CD4-positive, alpha-beta T cell (primary cell): Measurements from ENCODE around the gene PPARG. TPM values are rescaled to one million over a fixed set of nuclear protein-coding genes. Genes with fewer than 3 reads are reported as not detected.
A peak's percentile ranks its signal among the peaks of the same experiment; 100 is the strongest.

ENCODE experiments used
- ATAC-seq: fragments of 200-7000 bp; cut with Tn5 transposase; one replicate; pipeline ENCODE4 v1.10.0; 2022; ENCODE audit warnings: mild to moderate bottlenecking; ENCODE audit not compliant: poor library complexity
- CTCF ChIA-PET: fragments of 350-600 bp; sonication (Branson Sonifier 250); formaldehyde crosslinking; loops from one replicate; lab custom pipeline; 2021; ENCODE audit warnings: antibody characterized with exemption, inconsistent platforms; lab: Charles Lee
- POLR2A ChIA-PET: fragments of 350-600 bp; sonication (Branson Sonifier 250); formaldehyde crosslinking; loops from one replicate; lab custom pipeline; 2021; ENCODE audit warnings: antibody characterized with exemption, inconsistent platforms; lab: Charles Lee
- DNase-seq, 14 experiments: peaks; one replicate each; pipeline ENCODE4 v3.0.0-alpha.2; 2013 to 2020; ENCODE audit warnings: mixed read lengths in 2 of 14
- H3K27ac ChIP-seq, 2 donors: one replicate each; pipeline versions ENCODE4 v1.5.1 to v1.7.0; 2013; ENCODE audit warnings: low read length in 2 of 2, low read depth in 1 of 2, mild to moderate bottlenecking in 1 of 2
- H3K27me3 ChIP-seq, 2 experiments: 1 replicate in 1 of 2; 2 replicates in 1 of 2; pipeline versions ENCODE4 v1.6.1 to v1.7.0; 2013; ENCODE audit warnings: low read length in 2 of 2, control low read depth in 1 of 2, mild to moderate bottlenecking in 1 of 2, moderate library complexity in 1 of 2; ENCODE audit not compliant: insufficient read depth in 2 of 2, control insufficient read depth in 1 of 2
- H3K36me3 ChIP-seq: one replicate; pipeline ENCODE4 v1.6.1; 2013; ENCODE audit warnings: low read length, control low read depth; ENCODE audit not compliant: insufficient read depth
- H3K4me1 ChIP-seq: one replicate; pipeline ENCODE4 v1.6.1; 2013; ENCODE audit warnings: low read length, control low read depth; ENCODE audit not compliant: insufficient read depth
- H3K4me3 ChIP-seq: one replicate; pipeline ENCODE4 v1.5.1; 2013; ENCODE audit warnings: mild to moderate bottlenecking, low read length, moderate library complexity
- H3K9me3 ChIP-seq, 2 experiments: 1 replicate in 1 of 2; 2 replicates in 1 of 2; pipeline versions ENCODE4 v1.6.1 to v1.7.0; 2013; ENCODE audit warnings: low read length in 2 of 2, mild to moderate bottlenecking in 2 of 2, control low read depth in 1 of 2, moderate library complexity in 1 of 2; ENCODE audit not compliant: control insufficient read depth in 1 of 2, insufficient read depth in 1 of 2
- H3K27ac Mint-ChIP-seq: one replicate; pipeline ENCODE4 v1.8.0; 2020; ENCODE audit warnings: mixed read lengths
- H3K27me3 Mint-ChIP-seq: one replicate; pipeline ENCODE4 v1.8.0; 2021; ENCODE audit warnings: mixed read lengths
- H3K36me3 Mint-ChIP-seq: one replicate; pipeline ENCODE4 v1.8.0; 2021; ENCODE audit warnings: low read depth, mixed read lengths
- H3K4me1 Mint-ChIP-seq: one replicate; pipeline ENCODE4 v1.8.0; 2021; ENCODE audit warnings: low read depth, mixed read lengths
- H3K4me3 Mint-ChIP-seq: one replicate; pipeline ENCODE4 v1.8.0; 2020; ENCODE audit warnings: mild to moderate bottlenecking, mixed read lengths
- H3K9me3 Mint-ChIP-seq: one replicate; pipeline ENCODE4 v1.8.0; 2020; ENCODE audit warnings: mixed read lengths
- intact Hi-C, 2 experiments: fragments of 100-400 bp; cut with DNase I in 1 of 2; cut with micrococcal nuclease in 1 of 2; formaldehyde crosslinking; loops; one replicate each; pipeline versions ENCODE4 v1.15.1 to v1.9.0; 2023 to 2025; cut with DNase I, micrococcal nuclease
- total RNA-seq, 174 experiments: library from RNA in 2 of 174; stranded (reverse) in 2 of 174; gene quantifications; one replicate each; pipeline ENCODE4 v1.2.3 and lab custom pipeline; 2021 to 2026
- TF ChIP-seq, protein P1 (sequence below): fragments of 200-600 bp; IDR thresholded peaks from one replicate; pipeline ENCODE4 v1.8.0; 2022; ENCODE audit warnings: antibody characterized with exemption, mild to moderate bottlenecking

PPARG gene
- total RNA-seq, 2 experiments from 2014 or later: 0.27 to 0.75 TPM

DNA sequence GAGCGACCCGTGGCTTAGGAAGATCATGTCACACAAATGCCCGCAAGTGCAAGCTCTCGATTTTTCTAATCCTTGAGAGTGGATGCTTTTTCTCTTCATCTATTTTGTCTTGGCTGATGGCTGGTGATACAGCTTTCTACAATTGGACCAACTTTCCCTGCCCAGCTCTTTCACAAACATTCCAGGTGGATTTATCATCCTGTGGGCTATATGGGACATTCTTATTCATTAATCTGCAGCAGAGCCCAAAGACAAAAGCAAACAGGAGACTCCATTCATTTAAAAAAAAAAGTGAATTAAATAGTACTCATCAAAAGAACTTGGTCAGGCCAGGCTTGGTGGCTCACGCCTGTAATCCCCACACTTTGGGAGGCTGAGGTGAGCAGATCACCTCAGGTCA is 181.2 kb downstream of the PPARG start:
- Mint-ChIP-seq H3K4me3 (no peak overlapping the region), H3K27ac (no peak overlapping the region), H3K36me3 (no peaks in the 10 kb centered on the region), H3K4me1 (peaks cover 11% of the 10 kb centered on the region), H3K9me3 (no peaks in the 10 kb centered on the region), H3K27me3 (no peaks in the 10 kb centered on the region)
- no peak for ATAC-seq
- DNase-seq: no peak
- no peak overlapping the region for H3K4me3 ChIP-seq
- H3K4me1 ChIP-seq: peaks cover 12% of the 10 kb centered on the region
- TF ChIP-seq, protein P1, sequence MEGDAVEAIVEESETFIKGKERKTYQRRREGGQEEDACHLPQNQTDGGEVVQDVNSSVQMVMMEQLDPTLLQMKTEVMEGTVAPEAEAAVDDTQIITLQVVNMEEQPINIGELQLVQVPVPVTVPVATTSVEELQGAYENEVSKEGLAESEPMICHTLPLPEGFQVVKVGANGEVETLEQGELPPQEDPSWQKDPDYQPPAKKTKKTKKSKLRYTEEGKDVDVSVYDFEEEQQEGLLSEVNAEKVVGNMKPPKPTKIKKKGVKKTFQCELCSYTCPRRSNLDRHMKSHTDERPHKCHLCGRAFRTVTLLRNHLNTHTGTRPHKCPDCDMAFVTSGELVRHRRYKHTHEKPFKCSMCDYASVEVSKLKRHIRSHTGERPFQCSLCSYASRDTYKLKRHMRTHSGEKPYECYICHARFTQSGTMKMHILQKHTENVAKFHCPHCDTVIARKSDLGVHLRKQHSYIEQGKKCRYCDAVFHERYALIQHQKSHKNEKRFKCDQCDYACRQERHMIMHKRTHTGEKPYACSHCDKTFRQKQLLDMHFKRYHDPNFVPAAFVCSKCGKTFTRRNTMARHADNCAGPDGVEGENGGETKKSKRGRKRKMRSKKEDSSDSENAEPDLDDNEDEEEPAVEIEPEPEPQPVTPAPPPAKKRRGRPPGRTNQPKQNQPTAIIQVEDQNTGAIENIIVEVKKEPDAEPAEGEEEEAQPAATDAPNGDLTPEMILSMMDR: no peak
- ChIA-PET POLR2A (no interaction called here), CTCF (no interaction called here)
- no peaks in the 10 kb centered on the region for H3K36me3 ChIP-seq
- intact Hi-C loops: no loop called here
- H3K9me3 ChIP-seq: no peaks in the 10 kb centered on the region
- no peak overlapping the region for H3K27ac ChIP-seq
- no peaks in the 10 kb centered on the region for H3K27me3 ChIP-seq

DNA sequence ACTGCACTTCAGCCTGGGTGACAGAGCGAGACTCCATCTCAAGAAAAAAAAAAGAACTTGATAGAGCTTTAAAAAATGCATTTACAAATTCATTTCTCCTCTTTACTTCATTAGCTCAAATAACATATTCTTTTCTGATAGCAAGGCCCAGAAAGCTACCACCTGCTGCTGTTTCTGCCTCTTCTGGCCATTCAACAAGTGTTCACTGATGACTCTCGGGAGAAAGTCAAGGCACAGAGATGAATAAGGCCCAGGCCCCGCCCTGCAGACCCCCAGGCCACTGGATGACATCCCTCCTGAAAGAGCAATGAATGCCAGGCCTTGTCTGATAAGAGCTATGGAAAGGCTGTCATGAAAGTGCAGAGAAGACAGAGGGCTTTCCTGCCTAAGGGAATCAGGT is 181.8 kb downstream of the PPARG start:
- intact Hi-C loops: no loop called here
- POLR2A ChIA-PET: interaction anchor here (1.0 kb wide), 1 partner anchor 9 kb away, joined by 5 read pairs; no protein-coding TSS in a partner anchor

DNA sequence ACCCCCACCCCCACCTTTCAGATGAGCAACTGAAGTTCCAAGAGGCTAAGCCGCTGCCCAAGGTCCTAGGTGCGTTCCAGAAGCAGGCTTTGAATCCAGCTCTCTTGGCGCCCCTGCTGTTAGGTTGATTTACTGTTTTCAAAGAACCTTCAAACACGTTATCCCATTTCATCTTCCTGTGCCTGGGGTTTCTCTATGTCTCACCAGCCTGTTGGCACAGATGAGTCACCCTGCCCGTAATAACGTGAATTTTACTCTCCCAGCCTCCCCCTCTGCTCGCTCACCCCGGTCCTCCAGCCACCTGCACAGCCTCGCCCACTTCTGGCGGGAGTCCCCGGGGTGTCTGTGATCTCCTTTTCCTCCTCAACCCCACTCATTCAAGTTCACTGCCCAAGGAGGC is 182.4 kb downstream of the PPARG start:
- ChIA-PET CTCF (no interaction called here), POLR2A (interaction anchor here (1.0 to 1.5 kb wide), 2 partner anchors 9 to 193 kb away, joined by 3 to 5 read pairs; partner anchors contain the start of gene RAF1)
- Mint-ChIP-seq H3K4me3 (no peak overlapping the region), H3K4me1 (peaks cover 11% of the 10 kb centered on the region), H3K9me3 (no peaks in the 10 kb centered on the region), H3K27me3 (no peaks in the 10 kb centered on the region), H3K36me3 (no peaks in the 10 kb centered on the region), H3K27ac (no peak overlapping the region)
- Histone ChIP-seq H3K9me3 (no peaks in the 10 kb centered on the region), H3K4me1 (peaks cover 12% of the 10 kb centered on the region), H3K4me3 (no peak overlapping the region), H3K27me3 (no peaks in the 10 kb centered on the region), H3K36me3 (no peaks in the 10 kb centered on the region), H3K27ac (no peak overlapping the region)
- ATAC-seq: peak; percentile 55
- TF ChIP-seq, protein P1: no peak
- intact Hi-C loops: no loop called here
- peak in 4 of 14 experiments; percentile 8 to 56 (median 34) for DNase-seq

More for the DNA sequence above, 181.8 kb downstream of the PPARG start:
- Histone ChIP-seq H3K9me3 (no peaks in the 10 kb centered on the region), H3K36me3 (no peaks in the 10 kb centered on the region), H3K27ac (no peak overlapping the region), H3K4me1 (peaks cover 12% of the 10 kb centered on the region), H3K27me3 (no peaks in the 10 kb centered on the region), H3K4me3 (no peak overlapping the region)
- TF ChIP-seq, protein P1: no peak
- Mint-ChIP-seq H3K27me3 (no peaks in the 10 kb centered on the region), H3K27ac (no peak overlapping the region), H3K9me3 (no peaks in the 10 kb centered on the region), H3K4me3 (no peak overlapping the region), H3K4me1 (peaks cover 11% of the 10 kb centered on the region), H3K36me3 (no peaks in the 10 kb centered on the region)
- CTCF ChIA-PET: no interaction called here
- ATAC-seq (no peak), DNase-seq (no peak)
